Skeletal muscle satellite cell (primary cell): Measurements from ENCODE around the gene MYO18B.

Experiments
- H3K27me3 ChIP-seq: 2 replicates; pipeline ENCODE4 v1.7.0; 2013; ENCODE audit warnings: low read length; ENCODE audit not compliant: control insufficient read depth, insufficient read depth
- H3K36me3 ChIP-seq: 2 replicates; pipeline ENCODE4 v1.7.0; 2013; ENCODE audit warnings: mild to moderate bottlenecking, control low read depth, low read length; ENCODE audit not compliant: insufficient read depth
- H3K4me1 ChIP-seq: 2 replicates; pipeline ENCODE4 v1.7.0; 2013; ENCODE audit warnings: low read length; ENCODE audit not compliant: control insufficient read depth, insufficient read depth
- H3K4me2 ChIP-seq: 2 replicates; pipeline ENCODE4 v1.7.0; 2013; ENCODE audit warnings: mild to moderate bottlenecking, low read length
- H3K4me3 ChIP-seq: 2 replicates; pipeline ENCODE4 v1.7.0; 2013; ENCODE audit warnings: low read length
- H3K9ac ChIP-seq: 2 replicates; pipeline ENCODE4 v1.7.0; 2013; ENCODE audit warnings: mild to moderate bottlenecking, low read depth, low read length, moderate library complexity
- H3K9me3 ChIP-seq: replicated peaks from 2 replicates; pipeline ENCODE4 v1.7.0; 2013; ENCODE audit warnings: mild to moderate bottlenecking, control low read depth, low read length

MYO18B gene

DNA sequence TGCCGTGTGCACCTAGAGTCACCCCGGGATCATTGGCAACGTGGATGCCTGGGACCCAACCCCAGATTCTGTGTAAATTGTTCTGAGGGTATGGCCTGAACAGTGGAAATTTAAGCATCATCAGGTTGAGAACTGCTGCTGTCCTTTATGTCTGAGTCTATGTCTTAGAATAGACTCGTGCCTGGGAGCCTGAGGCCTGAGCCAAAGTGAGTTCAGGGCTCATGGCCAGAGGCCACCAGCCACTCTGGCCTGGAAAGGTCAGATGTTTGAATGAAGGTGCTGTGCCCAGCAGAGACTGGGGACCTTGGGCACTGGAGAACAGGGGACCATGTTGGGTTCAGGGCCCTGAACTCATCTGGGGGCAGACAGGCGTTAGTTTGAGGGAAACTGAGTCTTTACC is 91.1 kb downstream of the MYO18B start:
- Histone ChIP-seq H3K9ac (no peak overlapping the region), H3K4me1 (no peaks in the 10 kb centered on the region), H3K27me3 (no peaks in the 10 kb centered on the region), H3K9me3 (no peaks in the 10 kb centered on the region), H3K36me3 (peaks cover 67% of the 10 kb centered on the region), H3K4me3 (no peak overlapping the region), H3K4me2 (no peak overlapping the region)

DNA sequence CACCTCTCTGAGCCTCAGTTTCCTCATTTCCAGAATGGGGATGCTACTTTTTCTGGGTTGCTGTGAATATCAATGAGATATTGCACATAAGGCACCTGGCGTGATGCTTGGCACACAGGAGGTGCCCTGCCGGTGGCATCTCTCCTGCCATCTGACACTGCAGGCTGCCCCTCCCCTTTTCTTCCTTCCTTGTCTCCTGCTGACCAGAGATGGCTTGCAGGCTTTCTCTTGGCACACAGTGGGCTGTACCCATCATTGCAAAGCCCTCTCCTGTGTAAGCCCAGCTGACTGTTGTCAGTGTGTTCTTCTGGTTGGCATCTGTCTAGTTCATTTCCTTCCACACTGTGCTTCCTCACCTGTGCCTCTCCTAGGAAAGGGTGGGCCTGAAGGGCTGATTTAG is 91.7 kb downstream of the MYO18B start:
- no peak overlapping the region for H3K9ac ChIP-seq
- H3K4me2 ChIP-seq, result no peak overlapping the region
- peaks cover 67% of the 10 kb centered on the region for H3K36me3 ChIP-seq
- H3K27me3 ChIP-seq, result no peaks in the 10 kb centered on the region
- no peaks in the 10 kb centered on the region for H3K9me3 ChIP-seq
- H3K4me3 ChIP-seq, result no peak overlapping the region
- H3K4me1 ChIP-seq, result no peaks in the 10 kb centered on the region

DNA sequence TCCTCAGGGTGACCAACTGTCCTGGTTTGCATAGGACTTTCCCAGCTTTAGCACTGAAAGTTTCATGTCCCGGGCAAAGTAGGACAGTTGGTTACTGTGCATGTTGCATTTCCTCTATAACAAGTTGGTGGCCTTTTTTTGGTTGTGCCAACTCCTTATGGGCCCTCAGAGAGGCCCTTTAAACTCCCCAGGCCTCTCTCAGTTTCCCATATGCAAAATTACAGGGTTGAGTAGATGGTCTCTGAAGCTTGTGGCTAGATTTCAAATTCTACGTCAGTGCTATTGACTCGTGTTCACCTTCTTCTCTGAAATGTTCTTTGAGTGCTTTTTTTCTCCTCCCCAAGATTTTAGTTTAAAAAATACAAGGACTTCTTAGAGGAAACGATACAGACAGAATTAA is 92.5 kb downstream of the MYO18B start:
- H3K4me1 ChIP-seq, result no peaks in the 10 kb centered on the region
- H3K4me2 ChIP-seq, result no peak overlapping the region
- H3K36me3 ChIP-seq, result peaks cover 65% of the 10 kb centered on the region
- no peak overlapping the region for H3K9ac ChIP-seq
- H3K4me3 ChIP-seq, result no peak overlapping the region
- H3K9me3 ChIP-seq, result no peaks in the 10 kb centered on the region
- H3K27me3 ChIP-seq, result no peaks in the 10 kb centered on the region

DNA sequence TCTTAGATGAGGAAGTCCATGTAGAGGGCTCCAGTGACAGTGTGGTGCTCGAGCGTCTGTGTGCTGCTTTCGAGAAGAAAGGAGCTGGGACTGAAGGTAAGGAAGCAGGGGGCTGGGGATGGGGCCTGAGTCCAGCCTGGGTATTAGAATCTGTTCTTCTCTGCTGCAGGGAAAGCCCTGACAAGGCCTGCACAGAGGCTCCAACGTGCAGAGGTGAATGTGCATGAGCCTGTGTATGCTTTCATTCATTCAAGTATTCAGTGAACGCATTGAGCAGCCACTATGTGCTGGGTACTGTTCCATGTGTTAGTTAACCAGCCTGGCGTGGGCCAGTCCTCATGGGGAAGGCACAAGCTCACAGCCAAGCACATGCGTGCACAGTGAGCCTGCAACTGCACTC is 93.4 kb downstream of the MYO18B start:
- Histone ChIP-seq H3K4me3 (no peak overlapping the region), H3K27me3 (no peaks in the 10 kb centered on the region), H3K36me3 (peaks cover 64% of the 10 kb centered on the region), H3K4me2 (no peak overlapping the region), H3K9ac (no peak overlapping the region), H3K4me1 (no peaks in the 10 kb centered on the region), H3K9me3 (no peaks in the 10 kb centered on the region)

DNA sequence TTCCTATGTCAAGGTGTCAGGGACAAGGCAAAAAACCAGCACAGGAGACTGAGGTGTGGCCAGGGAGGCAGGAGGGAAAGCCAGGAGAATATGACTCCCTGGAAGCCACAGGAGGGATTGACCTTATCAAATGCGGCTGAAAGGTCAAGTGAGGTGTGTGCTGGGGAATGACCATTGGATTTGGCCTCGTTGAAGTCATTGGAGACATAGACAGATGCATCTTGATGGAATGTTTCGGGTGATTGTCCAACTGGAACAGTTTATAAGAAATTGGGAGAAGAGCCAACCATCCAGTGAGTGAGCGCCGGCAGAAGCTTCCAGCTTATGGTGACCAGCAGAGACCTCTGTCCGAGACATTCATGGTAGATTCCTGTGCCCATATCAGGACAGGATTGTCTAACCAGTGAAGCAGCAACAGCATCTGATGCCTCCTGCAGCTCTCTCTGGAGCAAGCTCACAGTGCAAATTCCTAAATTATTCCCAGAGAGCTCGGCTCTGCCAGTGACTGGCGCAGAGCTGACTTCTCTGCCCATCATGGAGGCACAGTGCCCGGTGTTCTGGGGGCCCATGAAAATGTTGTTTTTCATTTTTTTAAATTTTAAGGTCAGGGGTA is 95.4 kb downstream of the MYO18B start:
- Histone ChIP-seq H3K4me2 (no peak overlapping the region), H3K9ac (no peak overlapping the region), H3K27me3 (no peaks in the 10 kb centered on the region), H3K9me3 (no peaks in the 10 kb centered on the region), H3K36me3 (peaks cover 63% of the 10 kb centered on the region), H3K4me3 (no peak overlapping the region), H3K4me1 (no peaks in the 10 kb centered on the region)

DNA sequence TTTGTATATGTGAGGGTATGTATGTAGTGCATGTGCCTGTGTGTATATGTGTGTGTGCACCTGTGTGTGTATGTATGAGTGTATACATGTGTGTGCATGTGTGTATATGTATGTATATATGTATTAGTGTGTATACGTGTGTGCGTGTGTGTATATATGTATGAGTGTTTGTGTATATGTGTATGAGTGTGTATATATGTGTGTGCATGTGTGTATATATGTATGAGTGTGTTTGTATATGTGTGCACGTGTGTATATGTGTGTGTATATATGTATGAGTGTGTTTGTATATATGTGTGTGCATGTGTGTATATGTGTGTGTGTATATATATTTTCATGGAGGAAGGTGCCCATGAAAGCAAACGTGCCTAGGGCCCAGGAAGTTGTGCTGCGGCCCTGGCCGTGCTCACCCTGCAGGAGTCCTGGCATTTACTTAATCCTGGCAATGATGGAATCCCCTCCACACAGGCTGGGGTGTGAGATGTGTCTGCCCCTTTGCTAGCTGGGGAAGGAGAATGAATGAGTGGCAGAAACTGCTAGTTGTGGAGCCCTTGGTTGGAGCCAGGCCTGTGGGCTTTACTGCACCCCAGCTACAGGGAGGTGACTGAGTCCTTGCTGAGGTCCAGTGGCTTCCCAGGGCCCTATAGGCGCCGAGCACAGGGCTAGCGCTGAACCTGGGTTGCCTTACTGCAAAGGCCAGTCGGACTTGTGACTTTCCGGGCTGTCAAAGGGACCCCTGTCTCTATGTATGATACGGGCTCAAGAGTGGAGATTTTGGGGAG is 97.2 kb downstream of the MYO18B start:
- no peak overlapping the region for H3K9ac ChIP-seq
- no peak overlapping the region for H3K4me2 ChIP-seq
- peaks cover 57% of the 10 kb centered on the region for H3K36me3 ChIP-seq
- H3K4me3 ChIP-seq, result no peak overlapping the region
- H3K27me3 ChIP-seq, result no peaks in the 10 kb centered on the region
- no peaks in the 10 kb centered on the region for H3K4me1 ChIP-seq
- H3K9me3 ChIP-seq, result no peaks in the 10 kb centered on the region

DNA sequence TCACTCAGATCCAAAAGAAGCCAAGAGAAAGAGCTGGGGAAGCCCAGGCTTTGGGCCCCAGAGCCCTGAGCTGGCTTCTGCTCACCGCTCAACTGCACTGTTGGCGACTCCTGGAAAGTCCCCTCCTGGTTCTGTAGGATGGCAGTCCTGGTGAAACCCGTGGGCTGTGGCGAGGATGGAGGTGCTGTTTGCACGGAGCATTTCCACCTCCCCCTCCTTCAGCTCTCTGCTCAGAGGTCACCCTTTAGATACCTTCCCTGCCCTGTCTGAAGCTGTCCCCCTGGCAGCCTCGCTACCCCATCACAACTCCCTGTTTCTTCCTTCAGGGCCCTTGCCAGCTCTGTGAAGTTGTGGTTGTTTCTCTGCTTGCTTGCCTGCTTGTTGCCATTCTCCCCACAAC is 97.8 kb downstream of the MYO18B start:
- H3K4me1 ChIP-seq, result no peaks in the 10 kb centered on the region
- H3K27me3 ChIP-seq, result no peaks in the 10 kb centered on the region
- H3K9ac ChIP-seq, result no peak overlapping the region
- no peaks in the 10 kb centered on the region for H3K9me3 ChIP-seq
- H3K4me3 ChIP-seq, result no peak overlapping the region
- peaks cover 63% of the 10 kb centered on the region for H3K36me3 ChIP-seq
- no peak overlapping the region for H3K4me2 ChIP-seq

DNA sequence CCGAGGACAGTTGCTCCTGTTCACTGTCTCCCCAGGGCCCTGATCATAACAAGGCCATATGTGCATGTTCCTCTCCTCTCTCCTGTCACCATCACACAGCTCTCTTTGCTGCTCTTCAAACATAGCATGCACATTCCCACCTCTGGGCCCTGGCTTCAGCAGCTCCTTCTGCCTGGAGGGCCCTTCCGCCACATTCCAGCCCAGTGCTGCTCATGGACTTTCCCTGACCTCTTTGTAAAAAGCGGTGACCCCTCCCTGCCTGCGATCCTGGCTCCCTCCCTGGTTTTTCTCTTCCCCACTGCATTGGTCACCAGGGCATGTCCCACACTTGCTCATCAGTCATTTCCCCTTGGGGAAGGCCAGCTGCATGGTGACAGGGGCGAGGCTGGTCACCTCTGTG is 98.2 kb downstream of the MYO18B start:
- H3K27me3 ChIP-seq, result no peaks in the 10 kb centered on the region
- H3K9me3 ChIP-seq, result no peaks in the 10 kb centered on the region
- no peak overlapping the region for H3K9ac ChIP-seq
- H3K4me1 ChIP-seq, result no peaks in the 10 kb centered on the region
- H3K36me3 ChIP-seq, result peaks cover 62% of the 10 kb centered on the region
- no peak overlapping the region for H3K4me2 ChIP-seq
- H3K4me3 ChIP-seq, result no peak overlapping the region

DNA sequence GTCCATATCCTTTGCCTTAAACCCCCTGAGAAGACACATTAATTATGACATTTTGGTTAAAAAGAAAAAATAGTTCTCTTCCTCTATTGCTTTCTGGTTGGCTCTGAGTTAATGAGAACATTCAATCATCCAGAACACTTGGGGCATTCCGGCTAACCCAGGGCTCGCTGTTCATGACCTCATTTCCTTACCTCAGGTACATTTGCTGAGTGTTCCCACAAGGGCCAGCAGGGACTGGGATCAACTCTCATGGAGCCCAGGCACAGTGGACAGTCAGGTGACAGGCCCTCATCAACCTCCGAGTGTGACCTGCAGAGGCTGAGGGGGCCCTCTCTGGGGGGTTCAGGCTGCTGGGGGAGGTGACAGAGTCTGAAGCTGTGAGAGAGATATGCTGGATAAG is 98.9 kb downstream of the MYO18B start:
- no peaks in the 10 kb centered on the region for H3K9me3 ChIP-seq
- H3K27me3 ChIP-seq, result no peaks in the 10 kb centered on the region
- H3K36me3 ChIP-seq, result peaks cover 56% of the 10 kb centered on the region
- peaks cover 3% of the 10 kb centered on the region for H3K4me1 ChIP-seq
- no peak overlapping the region for H3K9ac ChIP-seq
- no peak overlapping the region for H3K4me2 ChIP-seq
- H3K4me3 ChIP-seq, result no peak overlapping the region

DNA sequence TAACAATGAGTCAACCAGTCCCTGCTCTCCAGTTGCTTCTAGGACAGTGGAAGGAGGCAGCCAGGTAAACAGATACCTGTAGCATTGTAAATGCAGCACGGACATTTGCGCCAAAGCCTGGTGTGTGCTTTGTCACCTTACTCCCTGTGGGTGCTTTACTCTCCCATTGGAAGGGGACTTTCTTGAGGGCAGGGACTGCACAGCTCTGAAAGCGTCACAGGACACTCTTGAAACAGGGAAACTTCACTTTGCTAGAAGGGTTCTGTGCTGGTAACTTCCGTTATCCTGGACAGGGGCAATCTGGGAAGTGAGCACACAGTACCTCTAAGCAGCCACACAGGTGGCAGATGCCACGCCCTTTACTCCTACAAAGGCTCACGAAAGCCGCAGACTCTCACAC is 99.8 kb downstream of the MYO18B start:
- no peak overlapping the region for H3K4me3 ChIP-seq
- no peak overlapping the region for H3K4me2 ChIP-seq
- no peaks in the 10 kb centered on the region for H3K9me3 ChIP-seq
- no peaks in the 10 kb centered on the region for H3K27me3 ChIP-seq
- peaks cover 10% of the 10 kb centered on the region for H3K4me1 ChIP-seq
- peaks cover 51% of the 10 kb centered on the region for H3K36me3 ChIP-seq
- no peak overlapping the region for H3K9ac ChIP-seq

DNA sequence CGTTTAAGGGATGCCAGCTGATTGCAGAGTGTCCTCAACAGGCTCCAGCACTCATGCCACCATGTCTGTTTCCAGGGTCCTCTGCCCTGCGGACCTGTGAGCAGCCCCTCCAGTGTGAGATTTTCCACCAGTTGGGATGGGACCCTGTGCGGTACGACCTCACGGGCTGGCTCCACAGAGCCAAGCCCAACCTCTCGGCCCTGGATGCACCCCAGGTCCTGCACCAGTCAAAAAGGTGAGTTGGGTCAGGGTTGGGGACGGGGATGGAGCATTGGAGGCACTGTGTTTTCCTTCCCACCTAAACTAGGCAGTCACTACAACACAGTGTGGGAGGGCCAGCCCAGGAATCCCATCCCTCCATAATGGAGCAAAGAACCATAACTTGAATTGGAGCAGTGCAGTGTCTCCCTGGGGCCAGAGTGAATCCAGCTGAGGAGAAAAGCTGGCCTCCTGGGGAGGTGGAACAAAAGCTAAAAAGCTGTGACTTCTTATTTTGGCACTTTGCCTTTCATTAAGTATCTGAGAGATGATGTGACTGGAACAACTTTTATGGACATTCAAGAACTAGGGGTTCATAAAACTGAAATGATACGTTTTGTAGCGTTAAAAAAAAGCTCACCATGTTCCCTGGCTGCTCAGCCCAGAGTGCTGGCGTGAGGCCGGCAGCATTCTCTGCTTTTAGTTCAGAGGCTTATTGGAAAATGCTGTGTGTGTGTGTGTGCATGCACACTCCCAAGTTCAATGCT is 101.8 kb downstream of the MYO18B start:
- Histone ChIP-seq H3K36me3 (peaks cover 44% of the 10 kb centered on the region), H3K9ac (no peak overlapping the region), H3K4me3 (no peak overlapping the region), H3K4me1 (peaks cover 10% of the 10 kb centered on the region), H3K4me2 (no peak overlapping the region), H3K27me3 (no peaks in the 10 kb centered on the region), H3K9me3 (no peaks in the 10 kb centered on the region)
